ENCODE results near the gene SYNJ1. TPM values are rescaled to one million over a fixed set of nuclear protein-coding genes. Genes with fewer than 3 reads are reported as not detected.
A peak's percentile ranks its signal among the peaks of the same experiment; 100 is the strongest.
"Not testable (repeated sequence)": the region's sequence is repeated elsewhere in the genome, so short reads cannot be mapped to it uniquely, and the experiment has no call there.

The SYNJ1 gene, protein sequence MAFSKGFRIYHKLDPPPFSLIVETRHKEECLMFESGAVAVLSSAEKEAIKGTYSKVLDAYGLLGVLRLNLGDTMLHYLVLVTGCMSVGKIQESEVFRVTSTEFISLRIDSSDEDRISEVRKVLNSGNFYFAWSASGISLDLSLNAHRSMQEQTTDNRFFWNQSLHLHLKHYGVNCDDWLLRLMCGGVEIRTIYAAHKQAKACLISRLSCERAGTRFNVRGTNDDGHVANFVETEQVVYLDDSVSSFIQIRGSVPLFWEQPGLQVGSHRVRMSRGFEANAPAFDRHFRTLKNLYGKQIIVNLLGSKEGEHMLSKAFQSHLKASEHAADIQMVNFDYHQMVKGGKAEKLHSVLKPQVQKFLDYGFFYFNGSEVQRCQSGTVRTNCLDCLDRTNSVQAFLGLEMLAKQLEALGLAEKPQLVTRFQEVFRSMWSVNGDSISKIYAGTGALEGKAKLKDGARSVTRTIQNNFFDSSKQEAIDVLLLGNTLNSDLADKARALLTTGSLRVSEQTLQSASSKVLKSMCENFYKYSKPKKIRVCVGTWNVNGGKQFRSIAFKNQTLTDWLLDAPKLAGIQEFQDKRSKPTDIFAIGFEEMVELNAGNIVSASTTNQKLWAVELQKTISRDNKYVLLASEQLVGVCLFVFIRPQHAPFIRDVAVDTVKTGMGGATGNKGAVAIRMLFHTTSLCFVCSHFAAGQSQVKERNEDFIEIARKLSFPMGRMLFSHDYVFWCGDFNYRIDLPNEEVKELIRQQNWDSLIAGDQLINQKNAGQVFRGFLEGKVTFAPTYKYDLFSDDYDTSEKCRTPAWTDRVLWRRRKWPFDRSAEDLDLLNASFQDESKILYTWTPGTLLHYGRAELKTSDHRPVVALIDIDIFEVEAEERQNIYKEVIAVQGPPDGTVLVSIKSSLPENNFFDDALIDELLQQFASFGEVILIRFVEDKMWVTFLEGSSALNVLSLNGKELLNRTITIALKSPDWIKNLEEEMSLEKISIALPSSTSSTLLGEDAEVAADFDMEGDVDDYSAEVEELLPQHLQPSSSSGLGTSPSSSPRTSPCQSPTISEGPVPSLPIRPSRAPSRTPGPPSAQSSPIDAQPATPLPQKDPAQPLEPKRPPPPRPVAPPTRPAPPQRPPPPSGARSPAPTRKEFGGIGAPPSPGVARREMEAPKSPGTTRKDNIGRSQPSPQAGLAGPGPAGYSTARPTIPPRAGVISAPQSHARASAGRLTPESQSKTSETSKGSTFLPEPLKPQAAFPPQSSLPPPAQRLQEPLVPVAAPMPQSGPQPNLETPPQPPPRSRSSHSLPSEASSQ (N-terminal part only)
- 4.9 TPM for total RNA-seq

- peak; percentile 98 for ATAC-seq
Observed at GRCh38 chr21:32727687-32728455, at the start of gene SYNJ1. SYNJ1 (minus strand) TSS chr21:32728013; CDS start chr21:32726895, 1,118 bp downstream.

DNA sequence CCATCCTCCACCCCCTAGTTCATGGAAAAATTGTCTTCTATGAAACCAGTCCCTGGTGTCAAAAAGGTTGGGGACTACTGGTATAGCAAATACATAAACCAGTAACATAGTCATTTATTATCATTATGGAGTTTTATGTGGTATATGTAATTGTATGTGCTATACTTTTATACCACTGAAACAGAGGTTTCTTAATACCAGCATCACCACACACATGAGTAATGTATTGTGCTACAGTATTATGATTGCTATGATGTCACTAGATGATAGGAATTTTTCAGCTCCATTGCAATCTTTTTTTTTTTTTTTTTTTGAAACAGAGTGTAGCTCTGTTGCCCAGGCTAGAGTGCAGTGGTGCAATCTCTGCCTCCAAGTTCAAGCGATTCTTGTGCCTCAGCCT is 49.5 kb upstream of the SYNJ1 start:
- ATAC-seq, result no peak

DNA sequence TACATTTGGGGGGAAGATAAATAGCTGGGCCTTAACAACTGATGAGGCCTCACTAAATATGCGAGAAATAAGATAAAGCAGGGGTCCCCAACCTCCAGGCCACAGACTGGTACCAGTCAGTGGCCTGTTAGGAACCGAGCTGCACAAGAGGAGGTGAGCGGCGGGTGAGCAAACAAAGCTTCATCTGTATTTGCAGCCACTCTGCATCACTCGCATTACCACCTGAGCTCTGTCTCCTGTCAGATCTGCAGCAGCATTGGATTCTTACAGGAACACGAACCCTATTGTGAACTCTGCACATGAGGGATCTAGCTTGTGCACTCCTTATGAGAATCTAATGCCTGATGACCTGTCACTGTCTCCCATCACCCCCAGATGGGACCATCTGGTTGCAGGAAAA is 48.9 kb upstream of the SYNJ1 start:
- ATAC-seq, result no peak

DNA sequence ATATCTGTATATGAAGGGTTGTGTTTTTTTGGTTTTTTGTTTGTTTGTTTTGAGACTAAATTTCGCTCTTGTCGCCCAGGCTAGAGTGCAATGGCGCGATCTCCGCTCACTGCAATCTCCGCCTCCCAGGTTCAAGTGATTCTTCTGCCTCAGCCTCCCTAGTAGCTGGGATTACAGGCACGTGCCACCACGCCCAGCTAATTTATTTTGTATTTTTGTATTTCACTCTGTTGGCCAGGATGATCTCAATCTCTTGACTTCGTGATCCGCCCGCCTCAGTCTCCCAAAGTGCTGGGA is 45.2 kb upstream of the SYNJ1 start:
- ATAC-seq, result not testable (repeated sequence)

DNA sequence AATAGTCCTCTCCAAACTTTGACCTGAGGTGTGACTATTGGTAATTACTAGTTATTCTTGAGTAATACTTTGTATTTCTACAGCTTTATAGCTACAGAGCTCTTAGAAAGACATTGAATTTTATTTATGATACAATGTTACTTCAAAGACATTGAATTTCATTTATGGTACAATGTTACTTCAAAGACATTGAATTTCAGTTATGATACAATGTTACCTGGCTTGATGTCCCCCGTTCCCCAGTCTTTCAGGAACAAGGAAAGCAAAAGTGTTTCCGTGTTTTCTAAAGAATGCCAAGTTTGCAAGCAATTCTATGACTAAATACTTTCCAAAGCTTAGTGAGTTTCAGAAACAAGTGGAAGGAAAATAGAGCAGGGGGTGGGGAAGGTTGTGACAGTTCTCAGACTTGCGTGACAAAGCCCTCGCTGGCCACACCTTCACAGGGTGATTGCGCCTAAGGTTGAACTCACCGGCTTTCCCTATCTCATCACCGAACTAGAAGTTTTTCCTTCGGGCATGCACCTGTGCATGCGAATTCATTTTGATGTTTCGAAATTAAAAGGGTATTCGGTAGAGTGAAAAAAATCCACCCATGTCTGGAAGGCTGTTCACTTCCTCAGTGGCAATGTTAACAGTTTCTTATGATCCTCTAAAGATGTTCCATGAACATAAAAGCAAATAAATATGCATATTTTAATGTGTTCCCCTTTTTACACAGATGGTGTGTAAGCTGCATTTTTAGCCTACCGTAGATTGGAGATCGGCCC is 44.7 kb upstream of the SYNJ1 start:
- ATAC-seq, result peak; percentile 38

GRCh38 chr21:32770871-32771523 is 43.2 kb upstream of the SYNJ1 start:
- ATAC-seq, result peak; percentile 59

- ATAC-seq, result no peak
Observed at GRCh38 chr21:32768530-32768929, 40.7 kb upstream of the SYNJ1 start.

DNA sequence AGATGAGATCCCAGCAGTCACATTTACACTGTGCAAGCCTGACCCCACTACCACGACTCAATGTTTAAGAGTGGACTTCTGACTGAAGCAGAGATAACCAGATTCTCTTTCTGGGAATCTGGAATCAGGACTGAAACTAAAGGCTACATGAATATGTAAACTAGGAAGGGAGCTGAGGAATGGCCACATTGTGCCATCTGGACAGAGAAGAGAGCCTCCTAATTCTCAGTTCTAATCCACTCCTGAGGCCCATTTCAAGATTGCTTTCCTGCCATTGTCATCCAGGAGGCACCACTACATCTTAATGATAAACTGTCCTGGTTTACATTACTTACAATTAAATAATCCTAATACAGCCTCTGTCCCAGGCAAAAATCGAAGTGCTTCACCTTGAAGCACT is 37.2 kb upstream of the SYNJ1 start:
- ATAC-seq, result no peak

GRCh38 chr21:32764186-32764585 is 36.4 kb upstream of the SYNJ1 start:
- no peak for ATAC-seq

GRCh38 chr21:32757804-32758203 is 30.0 kb upstream of the SYNJ1 start:
- ATAC-seq, result no peak

DNA sequence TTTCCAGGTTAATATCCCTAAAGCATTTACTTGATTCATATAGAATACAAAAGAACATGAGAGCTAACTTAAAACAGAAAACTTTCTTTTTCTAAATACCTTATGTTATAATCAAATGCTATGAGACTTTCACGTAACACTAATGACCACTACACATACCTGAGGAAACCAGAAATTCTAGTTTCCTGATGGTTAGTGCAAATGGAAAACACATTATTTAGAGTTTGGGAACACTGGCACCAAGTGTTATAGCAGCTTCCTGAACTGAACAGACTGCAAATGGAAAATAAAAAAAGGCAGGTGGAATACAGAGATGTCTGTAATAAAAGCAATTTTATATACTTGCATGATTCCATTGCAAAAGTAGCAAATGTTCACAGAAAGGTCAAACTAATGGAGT is 28.3 kb upstream of the SYNJ1 start:
- no peak for ATAC-seq

DNA sequence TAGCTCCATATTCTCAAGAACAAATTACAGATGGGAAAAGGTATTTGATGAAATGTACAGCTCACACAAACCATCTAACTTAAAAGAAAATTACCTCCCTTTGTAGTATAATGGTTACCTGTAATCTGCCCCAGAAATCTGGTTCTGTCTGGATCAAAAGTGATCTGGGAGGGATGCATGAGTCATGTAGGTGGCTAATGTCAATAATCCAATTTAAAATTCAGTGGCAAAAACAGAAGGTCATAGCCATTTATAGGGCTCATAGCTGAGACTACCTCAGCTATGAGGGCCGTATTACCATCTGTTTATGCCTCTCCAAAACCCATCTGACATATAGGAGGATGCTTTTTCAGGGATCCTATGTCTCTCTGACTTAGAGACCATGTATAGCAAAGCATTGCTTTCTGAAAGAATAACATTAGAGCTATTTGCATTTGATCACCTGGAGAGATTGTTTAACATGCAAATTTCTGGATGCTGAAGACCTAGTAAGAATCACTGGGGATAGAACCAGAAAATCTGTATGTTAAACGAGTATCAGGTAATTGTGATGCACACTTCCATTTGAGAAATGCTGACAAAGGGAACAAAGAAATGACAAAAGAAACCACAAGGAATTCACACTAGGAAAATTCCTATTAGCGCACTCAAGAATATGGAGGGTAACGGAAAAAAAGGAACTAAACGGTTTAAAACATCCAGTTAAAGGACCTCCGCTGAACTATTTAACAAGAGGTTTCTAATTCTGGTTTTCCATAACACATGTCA is 26.2 kb upstream of the SYNJ1 start:
- ATAC-seq, result no peak

GRCh38 chr21:32750405-32750804 is 22.6 kb upstream of the SYNJ1 start:
- no peak for ATAC-seq

DNA sequence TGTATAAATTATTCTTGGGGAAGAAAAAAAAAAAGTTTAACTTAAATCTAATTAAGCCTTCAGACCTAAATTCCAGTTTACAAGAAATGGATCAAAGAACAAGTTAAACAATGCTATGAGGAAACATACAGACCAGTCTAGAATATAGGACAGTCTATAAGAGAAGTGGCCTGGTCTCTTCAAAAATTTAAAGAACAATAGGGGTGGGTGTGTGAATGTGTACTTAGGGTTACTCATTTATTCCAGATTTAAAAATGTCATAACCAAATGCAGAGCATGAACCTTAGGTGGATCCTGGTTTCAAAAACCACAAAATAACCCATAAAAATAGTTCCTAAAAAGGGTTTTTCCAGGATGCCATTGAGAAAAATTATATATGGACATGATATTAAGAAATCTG is 21.8 kb upstream of the SYNJ1 start:
- peak; percentile 68 for ATAC-seq

GRCh38 chr21:32748529-32748928 is 20.7 kb upstream of the SYNJ1 start:
- ATAC-seq, result no peak

DNA sequence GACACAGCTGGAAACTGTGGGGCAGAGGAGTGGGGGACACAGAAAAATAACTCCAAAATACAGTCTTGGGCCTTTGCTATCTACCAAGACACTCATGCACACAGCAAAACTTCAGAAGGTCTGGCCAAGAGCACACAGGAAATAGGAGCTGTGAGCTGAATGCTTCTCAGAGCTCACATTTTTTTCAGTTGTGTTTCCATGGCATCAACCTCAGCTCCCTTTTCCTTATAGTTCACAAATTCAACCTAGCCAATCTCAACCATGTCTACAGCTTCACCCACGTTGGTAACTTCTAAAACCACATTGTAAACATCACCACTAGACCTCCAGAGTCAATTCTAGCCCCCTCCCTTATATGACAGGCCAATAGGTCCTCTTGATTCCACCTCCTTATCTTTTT is 19.6 kb upstream of the SYNJ1 start:
- ATAC-seq, result no peak

GRCh38 chr21:32746711-32747110 is 18.9 kb upstream of the SYNJ1 start:
- not testable (repeated sequence) for ATAC-seq

DNA sequence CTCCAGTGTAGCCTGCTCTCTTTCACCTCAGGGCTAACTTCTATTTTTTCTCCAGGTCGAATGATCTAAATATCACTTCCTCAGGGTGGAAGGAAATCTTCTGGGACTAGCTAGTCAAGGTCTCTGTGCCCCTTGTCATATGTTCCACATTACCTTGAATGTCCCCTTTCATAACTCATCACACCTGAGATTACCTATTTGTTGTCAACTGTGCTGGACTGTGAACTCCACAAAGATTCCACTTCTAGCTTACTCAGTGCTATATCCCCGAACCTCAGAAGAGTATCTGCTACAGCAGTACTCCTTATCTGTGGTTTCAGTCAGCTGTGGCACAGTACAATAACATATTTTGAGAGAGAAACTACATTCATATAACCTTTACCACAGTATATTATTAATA is 14.6 kb upstream of the SYNJ1 start:
- no peak for ATAC-seq

GRCh38 chr21:32741336-32741735 is 13.5 kb upstream of the SYNJ1 start:
- ATAC-seq, result no peak

- no peak for ATAC-seq
Observed at GRCh38 chr21:32739946-32740345, 12.1 kb upstream of the SYNJ1 start.
